Endothelial cell of umbilical vein (primary cell): ENCODE measurements around the gene MYH7. TPM values are rescaled to one million over a fixed set of nuclear protein-coding genes. Genes with fewer than 3 reads are reported as not detected.

Experiments
- BruUV-seq: library from RNA; stranded (reverse); fragments of 400-500 nt; replicated peaks from 2 replicates; lab custom pipeline; 2021; lab: Mats Ljungman, UMichigan
- CTCF ChIA-PET: fragments of 300-600, 350-600 bp; sonication (Branson Sonifier 250); formaldehyde crosslinking; loops from one replicate; lab custom pipeline; 2021; ENCODE audit warnings: antibody characterized with exemption, inconsistent platforms; lab: Charles Lee
- POLR2A ChIA-PET: fragments of 300-600, 350-600 bp; sonication (Branson Sonifier 250); formaldehyde crosslinking; loops from one replicate; lab custom pipeline; 2021; ENCODE audit warnings: antibody characterized with exemption, inconsistent platforms; lab: Charles Lee
- DNase-seq: peaks from one replicate; pipeline ENCODE4 v3.0.0-alpha.2; 2011; ENCODE audit warnings: low read depth, low spot score
- FAIRE-seq: peaks from 2 replicates; lab custom pipeline; 2011; peaks lifted over from hg19 to GRCh38; lab: Jason Lieb, UNC
- H2AFZ ChIP-seq: 2 replicates; pipeline ENCODE4 v1.6.0; 2012; ENCODE audit warnings: low read depth, low read length, control low read depth, inconsistent platforms
- H3K27ac ChIP-seq: 2 replicates; pipeline ENCODE4 v1.5.1; 2011; ENCODE audit warnings: low read depth, mild to moderate bottlenecking, control low read depth, low read length, moderate library complexity; ENCODE audit not compliant: insufficient read depth
- H3K27me3 ChIP-seq, 2 experiments: 2 replicates each; pipeline versions ENCODE4 v1.6.0 to v1.6.1; 2011; ENCODE audit warnings: low read length in 2 of 2, mixed read lengths in 1 of 2; ENCODE audit not compliant: control insufficient read depth in 2 of 2, insufficient read depth in 2 of 2
- H3K36me3 ChIP-seq, 2 experiments: 2 replicates in 1 of 2; 3 replicates in 1 of 2; pipeline ENCODE4 v1.5.1; 2011; ENCODE audit warnings: low read length in 2 of 2, mild to moderate bottlenecking in 1 of 2, moderate library complexity in 1 of 2; ENCODE audit not compliant: control insufficient read depth in 2 of 2, insufficient read depth in 2 of 2; ENCODE audit errors: extremely low read depth in 1 of 2
- H3K4me1 ChIP-seq: 3 replicates; pipeline ENCODE4 v1.5.1; 2011; ENCODE audit warnings: mild to moderate bottlenecking, low read length; ENCODE audit not compliant: control insufficient read depth, insufficient read depth; ENCODE audit errors: extremely low read depth
- H3K4me2 ChIP-seq: 2 replicates; pipeline ENCODE4 v1.6.1; 2011; ENCODE audit warnings: low read length, control low read depth, mixed read lengths; ENCODE audit not compliant: insufficient read depth
- H3K4me3 ChIP-seq, 3 experiments: fragments of 200-600 bp in 1 of 3; sonication (generic), shearing (Covaris generic) in 1 of 3; replicated peaks in 1 of 3; 2 replicates each; pipeline ENCODE4 v1.5.1; 2011 to 2016; ENCODE audit warnings: control low read depth in 3 of 3, low read length in 3 of 3, mild to moderate bottlenecking in 2 of 3, inconsistent platforms in 1 of 3, low read depth in 1 of 3, moderate library complexity in 1 of 3; ENCODE audit not compliant: insufficient read depth in 1 of 3
- H3K79me2 ChIP-seq: 2 replicates; pipeline ENCODE4 v1.6.0; 2012; ENCODE audit warnings: low read length, inconsistent platforms; ENCODE audit not compliant: control insufficient read depth, insufficient read depth
- H3K9ac ChIP-seq: replicated peaks from 2 replicates; pipeline ENCODE3; 2011; ENCODE audit warnings: low read length, control low read depth; ENCODE audit not compliant: insufficient read depth; ENCODE audit errors: extremely low read depth
- H3K9me1 ChIP-seq: replicated peaks from 3 replicates; pipeline ENCODE4 v1.6.0; 2011; ENCODE audit warnings: mild to moderate bottlenecking, low read length; ENCODE audit not compliant: control insufficient read depth, insufficient read depth; ENCODE audit errors: extremely low read depth
- H3K9me3 ChIP-seq: replicated peaks from 2 replicates; pipeline ENCODE4 v1.5.1; 2012; ENCODE audit warnings: low read length, inconsistent platforms; ENCODE audit not compliant: control insufficient read depth, insufficient read depth
- H4K20me1 ChIP-seq: replicated peaks from 2 replicates; pipeline ENCODE3; 2011; ENCODE audit warnings: mild to moderate bottlenecking, low read length; ENCODE audit not compliant: control insufficient read depth, insufficient read depth; ENCODE audit errors: extremely low read depth
- CTCF ChIP-seq, 2 donors: IDR thresholded peaks; 1 replicate in 1 of 2; 2 replicates in 1 of 2; pipeline ENCODE4 v1.5.1; 2011; ENCODE audit warnings: low read length in 2 of 2, mild to moderate bottlenecking in 2 of 2, moderate library complexity in 2 of 2, control low read depth in 1 of 2, inconsistent platforms in 1 of 2, low read depth in 1 of 2; ENCODE audit not compliant: insufficient read depth in 1 of 2; ENCODE audit errors: extremely low read depth in 1 of 2
- FOS ChIP-seq: IDR thresholded peaks from 2 replicates; pipeline ENCODE4 v1.6.1; 2011; ENCODE audit warnings: mild to moderate bottlenecking, low read length, moderate library complexity, borderline replicate concordance; ENCODE audit not compliant: insufficient read depth
- GATA2 ChIP-seq: IDR thresholded peaks from 2 replicates; pipeline ENCODE4 v1.7.0; 2011; ENCODE audit warnings: low read depth, mild to moderate bottlenecking, moderate library complexity, mixed read lengths, low read length; ENCODE audit not compliant: insufficient read length, insufficient read depth
- JUN ChIP-seq: IDR thresholded peaks from 2 replicates; pipeline ENCODE4 v1.6.1; 2011; ENCODE audit warnings: borderline replicate concordance, low read depth; ENCODE audit not compliant: insufficient read length, insufficient read depth
- MYC ChIP-seq: IDR thresholded peaks from one replicate; pipeline ENCODE4 v1.6.1; 2011; ENCODE audit warnings: mild to moderate bottlenecking, low read depth, low read length
- dilution Hi-C: fragments of 300-500 bp; cut with MboI; formaldehyde crosslinking; loops from one replicate; pipeline ENCODE4 v1.15.0; 2019; ENCODE audit warnings: low sequenced_read_pairs; ENCODE audit not compliant: extremely low pct_ligation_motif_present
- intact Hi-C: fragments of 100-400 bp; cut with micrococcal nuclease; formaldehyde crosslinking; loops from one replicate; pipeline ENCODE4 v1.10.0; 2022
- polyA plus RNA-seq, 4 experiments: library from polyadenylated mRNA; depleted of rRNA in 3 of 4; stranded (reverse) in 3 of 4; unstranded in 1 of 4; fragments of >200 nt; gene quantifications; 2 replicates each; pipeline versions ENCODE4 v1.2.1 to v1.2.3, GENCODE V29; 2011 to 2012; ENCODE audit warnings: missing spikeins in 1 of 4
- total RNA-seq: library from RNA; stranded (reverse); gene quantifications from 2 replicates; pipeline ENCODE4 v1.2.3, GENCODE V29; 2021
- TF ChIP-seq, protein P1 (sequence below): IDR thresholded peaks from 2 replicates; pipeline ENCODE4 v1.6.1; 2011; ENCODE audit not compliant: insufficient read depth, insufficient read length

The MYH7 gene
- total and polyA plus RNA-seq, 2 donors (not counting 3 experiments of a cell fraction or from before 2014, with no cell fraction given): not detected

DNA sequence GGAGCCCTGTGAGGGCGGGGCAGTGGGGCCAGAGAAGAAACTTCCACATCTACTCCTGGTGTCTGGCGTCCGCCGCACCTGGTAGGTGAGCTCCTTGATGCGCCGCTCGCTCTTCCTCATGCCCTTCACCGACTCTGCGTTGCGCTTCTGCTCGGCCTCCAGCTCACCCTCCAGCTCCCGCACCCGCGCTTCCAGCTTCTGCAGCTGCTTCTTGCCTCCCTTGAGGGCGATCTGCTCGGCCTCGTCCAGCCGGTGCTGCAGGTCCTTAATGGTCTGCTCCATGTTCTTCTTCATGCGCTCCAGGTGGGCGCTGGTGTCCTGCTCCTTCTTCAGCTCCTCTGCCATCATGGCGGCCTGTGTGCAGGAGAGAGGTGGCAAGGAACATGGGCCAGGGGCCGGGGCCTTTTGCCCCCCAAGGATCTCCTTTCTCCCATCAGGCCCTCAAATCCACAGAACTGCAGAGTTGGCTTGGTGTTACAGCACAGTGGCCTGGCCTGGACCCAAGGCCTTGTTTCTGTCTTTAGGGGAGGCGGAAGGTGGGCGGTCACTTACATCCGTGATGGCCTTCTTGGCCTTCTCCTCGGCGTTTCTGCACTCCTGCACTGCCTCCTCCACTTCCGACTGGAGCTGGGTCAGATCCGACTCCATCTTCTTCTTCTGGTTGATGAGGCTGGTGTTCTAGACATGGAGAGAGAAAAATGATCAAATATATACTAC, 50.9 kb downstream of the MYH7 start:
- TF ChIP-seq JUN: no peak
- CTCF ChIA-PET: interaction anchor here (1.1 kb wide), 1 partner anchor 10 kb away, joined by 4 read pairs; no protein-coding TSS in a partner anchor
- Histone ChIP-seq H3K36me3 (no peaks in the 10 kb centered on the region), H4K20me1 (no peaks in the 10 kb centered on the region), H2AFZ (no peak overlapping the region), H3K4me3 (no peak overlapping the region), H3K27me3 (no peaks in the 10 kb centered on the region), H3K4me2 (no peak overlapping the region), H3K9ac (no peak overlapping the region), H3K79me2 (no peaks in the 10 kb centered on the region), H3K4me1 (no peaks in the 10 kb centered on the region), H3K27ac (no peak overlapping the region), H3K9me3 (no peaks in the 10 kb centered on the region), H3K9me1 (no peaks in the 10 kb centered on the region)
- POLR2A ChIA-PET: no interaction called here
- FAIRE-seq: no peak
- DNase-seq: no peak
- intact Hi-C loops: no loop called here
- dilution Hi-C loops: no loop called here
- no TSS peak for BruUV-seq

GRCh38 chr14:23382731-23383440, 52.6 kb downstream of the MYH7 start:
- Histone ChIP-seq H3K4me3 (no peak overlapping the region), H2AFZ (no peak overlapping the region), H3K79me2 (no peaks in the 10 kb centered on the region), H3K4me1 (no peaks in the 10 kb centered on the region), H3K4me2 (no peak overlapping the region), H3K36me3 (no peaks in the 10 kb centered on the region), H3K9ac (no peak overlapping the region), H3K27ac (no peak overlapping the region), H3K9me3 (no peaks in the 10 kb centered on the region), H3K9me1 (no peaks in the 10 kb centered on the region), H4K20me1 (no peaks in the 10 kb centered on the region), H3K27me3 (no peaks in the 10 kb centered on the region)
- BruUV-seq: no TSS peak
- ChIA-PET CTCF (interaction anchor here (1.2 to 4.7 kb wide), 3 partner anchors 14 to 262 kb away, joined by 4 to 48 read pairs (median 36); no protein-coding TSS in a partner anchor), POLR2A (no interaction called here)
- dilution Hi-C loops (no loop called here), intact Hi-C loops (no loop called here)
- TF ChIP-seq JUN (no peak), FOS (no peak), GATA2 (no peak), CTCF (IDR thresholded peaks at IDR 0.05; ENCODE audit: extremely low read depth in 1 of 2, insufficient read depth in 1 of 2, low read depth in 1 of 2, low read length in 2 of 2) (no peak), MYC (no peak)
- TF ChIP-seq, protein P1, sequence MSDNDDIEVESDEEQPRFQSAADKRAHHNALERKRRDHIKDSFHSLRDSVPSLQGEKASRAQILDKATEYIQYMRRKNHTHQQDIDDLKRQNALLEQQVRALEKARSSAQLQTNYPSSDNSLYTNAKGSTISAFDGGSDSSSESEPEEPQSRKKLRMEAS: no peak
- FAIRE-seq (no peak), DNase-seq (no peak)
